Brain microvascular endothelial cell (primary cell): ENCODE data around the gene ALDH9A1.
"Not testable (repeated sequence)": the region's sequence is repeated elsewhere in the genome, so short reads cannot be mapped to it uniquely, and the experiment has no call there.

Source experiments
- DNase-seq: peaks from one replicate; pipeline ENCODE4 v3.0.0-alpha.2; 2020
- H3K27ac ChIP-seq: fragments of 250-450 bp; sonication (Bioruptor Pico); 2 replicates; pipeline ENCODE4 v1.5.1; 2020; ENCODE audit warnings: mild to moderate bottlenecking, moderate library complexity
- H3K27me3 ChIP-seq: fragments of 250-450 bp; sonication (Bioruptor Pico); replicated peaks from 2 replicates; pipeline ENCODE4 v1.5.1; 2020; ENCODE audit warnings: mild to moderate bottlenecking
- H3K36me3 ChIP-seq: fragments of 250-450 bp; sonication (Bioruptor Pico); replicated peaks from 2 replicates; pipeline ENCODE4 v1.5.1; 2020; ENCODE audit warnings: mild to moderate bottlenecking
- H3K4me3 ChIP-seq: 2 replicates; pipeline ENCODE4 v1.5.1; 2011; ENCODE audit warnings: low read depth, mild to moderate bottlenecking, control low read depth, low read length, moderate library complexity
- CTCF ChIP-seq: IDR thresholded peaks from 2 replicates; pipeline ENCODE4 v1.5.1; 2011; ENCODE audit warnings: low read depth, mild to moderate bottlenecking, moderate library complexity, low read length, control low read depth, inconsistent platforms; ENCODE audit errors: missing control alignments
- in situ Hi-C: cut with HindIII; loops from 2 replicates; pipeline ENCODE4 v1.10.0; 2017; ENCODE audit warnings: low sequenced_read_pairs, low pct_ligation_motif_present

The ALDH9A1 gene

DNA sequence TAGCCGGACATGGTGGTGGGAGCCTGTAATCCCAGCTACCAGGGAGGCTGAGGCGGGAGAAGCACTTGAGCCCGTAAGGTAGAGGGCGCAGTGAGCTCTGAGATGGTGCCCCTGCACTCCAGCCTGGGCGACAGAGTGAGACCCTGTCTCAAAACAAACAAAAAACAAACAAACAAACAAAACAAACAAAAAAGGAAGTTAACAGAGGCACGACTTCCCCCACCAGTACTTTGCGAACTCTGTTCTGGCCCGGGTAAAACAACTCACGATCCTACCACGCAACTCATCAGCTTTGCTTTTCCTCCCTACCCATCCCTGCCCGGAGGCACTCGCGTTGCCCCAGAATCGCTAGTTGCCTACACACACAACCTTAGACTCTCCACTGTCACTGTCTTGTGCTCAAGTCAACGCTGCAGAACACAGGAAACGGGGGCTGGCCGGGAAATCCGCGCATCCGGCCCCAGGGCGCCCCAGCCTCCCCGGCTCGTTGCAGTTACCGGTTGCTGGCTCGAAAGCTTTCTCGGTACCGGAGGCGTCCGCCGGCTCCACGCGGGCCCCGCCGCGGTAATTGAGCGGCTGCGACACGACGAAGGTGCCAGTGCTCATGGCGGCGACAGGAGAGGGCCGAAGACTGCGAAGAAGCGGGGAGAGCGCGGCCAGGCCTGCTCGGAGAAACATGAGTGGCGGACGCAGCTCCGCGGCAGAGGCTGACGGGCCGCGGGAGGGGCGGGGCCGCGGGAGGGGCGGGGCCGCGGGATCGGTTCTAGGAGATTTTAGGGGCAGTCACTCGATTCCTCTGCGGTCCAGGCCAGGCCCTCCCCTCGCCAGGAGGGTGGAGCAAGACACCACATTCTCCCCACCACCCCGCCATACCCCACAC lies at the start of gene ALDH9A1:
TSS of gene ALDH9A1 (minus strand) at position 682 of the 880 bp plus-strand sequence. CDS start at position 678, 4 bp downstream.
- TF ChIP-seq CTCF = peak; percentile 50
- in situ Hi-C loops = no loop called here

GRCh38 chr1:165747632-165748447 lies 49.5 kb upstream of the ALDH9A1 start:
- Histone ChIP-seq H3K4me3 (no peak overlapping the region), H3K27me3 (no peaks in the 10 kb centered on the region), H3K27ac (no peak overlapping the region), H3K36me3 (peaks cover 15% of the 10 kb centered on the region)
- in situ Hi-C loops = no loop called here
- no peak for TF ChIP-seq CTCF
- DNase-seq = no peak

More for the DNA sequence above, at the start of gene ALDH9A1:
- Histone ChIP-seq H3K27ac (peak within 1 kb of the TSS; percentile 68), H3K4me3 (peak within 1 kb of the TSS; percentile 96), H3K27me3 (no peaks in the 10 kb centered on the region), H3K36me3 (no peaks in the 10 kb centered on the region)
- DNase-seq = peak; percentile 79

DNA sequence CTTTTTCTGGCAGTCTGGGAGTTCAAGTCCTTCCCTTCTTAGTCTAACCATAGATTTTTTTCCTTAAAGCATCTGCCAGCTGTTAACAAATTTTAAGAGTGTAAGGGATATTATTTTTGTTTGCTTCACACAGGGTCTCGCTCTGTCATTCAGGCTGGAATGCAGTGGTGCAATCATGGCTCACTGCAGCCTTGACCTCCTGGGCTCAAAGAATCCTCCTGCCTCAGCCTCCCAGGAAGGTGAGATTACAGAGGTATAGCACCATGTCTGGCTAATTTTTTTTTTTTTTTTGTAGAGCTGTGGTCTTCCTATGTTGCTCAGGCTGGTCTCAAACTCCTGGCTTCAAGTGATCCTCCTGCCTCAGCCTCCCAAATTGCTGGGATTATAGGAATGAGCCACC lies 46.6 kb upstream of the ALDH9A1 start:
- not testable (repeated sequence) for DNase-seq

DNA sequence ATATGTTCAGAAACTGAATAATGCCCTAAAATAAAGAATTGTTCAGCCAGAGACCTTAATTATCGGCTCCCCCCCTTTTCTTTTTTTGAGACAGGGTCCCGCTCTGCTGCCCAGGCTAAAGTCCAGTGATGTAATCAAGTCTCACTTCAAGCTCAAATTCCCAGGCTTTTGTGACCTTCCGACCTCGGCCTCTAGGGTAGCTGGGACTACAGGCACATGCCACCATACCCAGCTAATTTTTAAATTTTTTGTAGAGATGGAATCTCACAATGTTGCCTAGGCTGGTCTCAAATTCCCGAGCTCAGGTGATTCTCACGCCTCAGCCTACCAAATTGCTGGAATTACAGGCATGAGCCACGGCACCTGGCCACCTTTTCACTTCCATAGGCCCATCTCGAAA lies 43.8 kb upstream of the ALDH9A1 start:
- no peak for TF ChIP-seq CTCF
- Histone ChIP-seq H3K4me3 (no peak overlapping the region), H3K27me3 (no peaks in the 10 kb centered on the region), H3K36me3 (peaks cover 36% of the 10 kb centered on the region), H3K27ac (no peak overlapping the region)
- no peak for DNase-seq
- in situ Hi-C loops = no loop called here

More for the DNA sequence above, 46.6 kb upstream of the ALDH9A1 start:
- in situ Hi-C loops, H3K27ac ChIP-seq, H3K4me3 ChIP-seq, H3K27me3 ChIP-seq: not testable (repeated sequence)
- peaks cover 38% of the 10 kb centered on the region for H3K36me3 ChIP-seq

DNA sequence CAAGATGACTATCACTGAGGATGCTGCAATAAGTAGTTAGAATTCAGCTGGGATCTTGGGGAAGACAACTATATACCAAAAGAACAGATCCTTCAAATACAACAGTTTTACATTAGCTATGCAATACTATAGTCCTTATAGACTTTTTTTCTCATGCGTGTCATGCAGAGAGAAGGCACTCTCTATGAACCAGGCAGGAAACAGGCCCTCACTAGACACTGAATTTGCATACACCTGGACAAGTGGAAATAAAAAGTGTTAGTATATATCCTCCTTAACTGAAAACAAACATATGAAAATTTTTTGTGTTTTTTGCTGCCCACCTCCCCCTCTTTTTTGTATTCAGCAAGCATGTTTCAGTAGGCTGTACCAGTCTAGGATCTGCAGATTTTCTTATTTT lies 40.4 kb upstream of the ALDH9A1 start:
- Histone ChIP-seq H3K27me3 (no peaks in the 10 kb centered on the region), H3K4me3 (no peak overlapping the region), H3K27ac (no peak overlapping the region), H3K36me3 (peaks cover 32% of the 10 kb centered on the region)
- in situ Hi-C loops = no loop called here
- no peak for DNase-seq
- TF ChIP-seq CTCF = no peak

- in situ Hi-C loops = no loop called here
- H3K27ac ChIP-seq = no peak overlapping the region
- no peak for TF ChIP-seq CTCF
- no peak for DNase-seq
- H3K4me3 ChIP-seq = no peak overlapping the region
- H3K36me3 ChIP-seq = peaks cover 27% of the 10 kb centered on the region
- H3K27me3 ChIP-seq = no peaks in the 10 kb centered on the region
Observed at GRCh38 chr1:165737196-165737595, 38.8 kb upstream of the ALDH9A1 start.
